Measurements from ENCODE around the gene HOXC9.

HOXC9 gene

GRCh38 chr12:53988541-53989226, 11.3 kb upstream of the HOXC9 start:
- no peak for DNase-seq (ENCODE audit: low read depth, low spot score)

- no peak for DNase-seq (ENCODE audit: low read depth, low spot score)
Measured at GRCh38 chr12:53989227-53990113, 10.5 kb upstream of the HOXC9 start.

GRCh38 chr12:53990311-53991076, 9.5 kb upstream of the HOXC9 start:
- no peak for DNase-seq (ENCODE audit: low read depth, low spot score)

- no peak for DNase-seq (ENCODE audit: low read depth, low spot score)
Measured at GRCh38 chr12:53991077-53991460, 8.9 kb upstream of the HOXC9 start.

- no peak for DNase-seq (ENCODE audit: low read depth, low spot score)
Measured at GRCh38 chr12:53992377-53992889, 7.5 kb upstream of the HOXC9 start.

- DNase-seq (ENCODE audit: low read depth, low spot score): no peak
Measured at GRCh38 chr12:53993162-53994008, 6.6 kb upstream of the HOXC9 start.

- DNase-seq (ENCODE audit: low read depth, low spot score): no peak
Measured at GRCh38 chr12:53994009-53994263, 6.0 kb upstream of the HOXC9 start.

- DNase-seq (ENCODE audit: low read depth, low spot score): no peak
Measured at GRCh38 chr12:53994264-53995001, 5.5 kb upstream of the HOXC9 start.

- no peak for DNase-seq (ENCODE audit: low read depth, low spot score)
Measured at GRCh38 chr12:53995002-53995377, 5.0 kb upstream of the HOXC9 start.

- DNase-seq (ENCODE audit: low read depth, low spot score): no peak
Measured at GRCh38 chr12:53995378-53996239, 4.4 kb upstream of the HOXC9 start.

GRCh38 chr12:53996240-53997203, 3.4 kb upstream of the HOXC9 start:
- no peak for DNase-seq (ENCODE audit: low read depth, low spot score)

- no peak for DNase-seq (ENCODE audit: low read depth, low spot score)
Measured at GRCh38 chr12:53997204-53998109, 2.5 kb upstream of the HOXC9 start.

- no peak for DNase-seq (ENCODE audit: low read depth, low spot score)
Measured at GRCh38 chr12:53998110-53998899, 1.7 kb upstream of the HOXC9 start.

- DNase-seq (ENCODE audit: low read depth, low spot score): no peak
Measured at GRCh38 chr12:53998900-53999236, 1.1 kb upstream of the HOXC9 start.

GRCh38 chr12:53999559-54000115, 324 bp upstream of the HOXC9 start:
- no peak for DNase-seq (ENCODE audit: low read depth, low spot score)
